Central memory CD4-positive, alpha-beta T cell (primary cell): ENCODE results near the gene RP9.

ENCODE experiments used
- DNase-seq: peaks from one replicate; pipeline ENCODE4 v3.0.0; 2022

Gene RP9

DNA sequence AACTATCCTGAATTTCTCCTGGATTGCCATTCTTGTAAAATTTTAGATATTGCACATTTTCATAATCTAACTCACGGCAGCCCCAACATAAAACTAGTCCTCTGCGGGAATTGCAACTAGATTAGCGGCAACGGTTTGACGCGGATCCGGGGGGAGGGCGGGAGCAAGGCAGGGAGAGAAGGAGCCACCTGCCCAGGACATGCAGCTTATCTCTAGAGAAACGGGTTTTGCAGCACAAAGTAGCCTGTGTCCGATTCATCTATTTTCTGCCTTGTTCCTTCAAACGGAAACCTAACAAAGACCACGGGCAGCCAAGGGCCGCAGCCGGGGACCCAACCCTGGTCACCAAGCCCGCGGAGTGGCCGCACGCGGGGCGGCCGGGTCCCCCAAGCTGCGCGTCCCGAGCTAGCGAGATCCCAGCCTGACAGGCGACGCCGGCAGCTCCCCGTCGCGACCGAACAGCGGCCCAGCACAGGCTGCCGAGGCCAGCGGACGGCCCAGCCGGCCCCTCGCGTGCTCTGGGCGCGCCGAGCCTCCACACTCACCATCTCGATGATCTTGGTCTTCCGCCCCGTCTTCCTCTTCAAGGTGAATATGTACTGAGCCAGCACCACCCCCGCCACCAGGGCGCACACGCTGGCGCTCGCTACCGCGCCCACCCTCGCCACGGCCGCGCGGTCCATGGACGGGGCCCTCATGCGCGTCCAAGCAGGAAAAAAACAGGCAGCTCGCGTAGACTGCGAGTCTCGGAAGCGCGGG is 47.0 kb downstream of the RP9 start, which contains the start of gene NT5C3A:
Gene NT5C3A, minus strand, starts transcription at position 754 of the 759 bp plus-strand sequence. Its CDS starts 71 bp downstream, at position 683.
- peak; percentile 10 for DNase-seq

DNA sequence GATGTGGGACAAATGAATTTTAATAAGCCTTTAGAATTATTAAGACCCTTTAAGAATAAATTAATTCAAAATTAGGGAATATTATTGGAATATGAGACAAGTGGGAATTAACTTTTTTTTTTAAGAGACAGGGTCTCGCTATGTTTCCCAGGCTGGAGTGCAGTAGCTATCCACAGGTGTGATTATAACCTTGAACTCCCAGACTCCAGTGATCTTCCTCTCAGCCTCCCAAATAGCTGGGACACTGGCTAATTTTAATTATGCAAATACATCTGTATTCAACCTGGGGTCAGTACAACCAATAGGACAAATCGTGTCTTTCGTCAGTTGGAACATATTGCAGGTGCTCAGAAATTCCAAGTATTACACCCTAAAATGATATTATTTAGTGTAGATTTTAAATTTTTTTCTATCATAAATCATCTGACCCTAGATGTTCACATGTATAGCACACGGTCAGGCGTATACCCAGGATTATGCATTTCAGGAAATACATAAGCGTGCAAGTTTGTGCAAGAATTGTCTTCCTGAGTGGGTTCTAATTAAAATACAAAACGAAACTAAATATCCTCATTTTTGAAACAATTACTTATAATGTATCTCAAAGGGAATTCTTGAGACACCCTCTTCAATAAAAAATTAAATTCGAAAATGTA is 47.8 kb downstream of the RP9 start:
- DNase-seq: no peak

DNA sequence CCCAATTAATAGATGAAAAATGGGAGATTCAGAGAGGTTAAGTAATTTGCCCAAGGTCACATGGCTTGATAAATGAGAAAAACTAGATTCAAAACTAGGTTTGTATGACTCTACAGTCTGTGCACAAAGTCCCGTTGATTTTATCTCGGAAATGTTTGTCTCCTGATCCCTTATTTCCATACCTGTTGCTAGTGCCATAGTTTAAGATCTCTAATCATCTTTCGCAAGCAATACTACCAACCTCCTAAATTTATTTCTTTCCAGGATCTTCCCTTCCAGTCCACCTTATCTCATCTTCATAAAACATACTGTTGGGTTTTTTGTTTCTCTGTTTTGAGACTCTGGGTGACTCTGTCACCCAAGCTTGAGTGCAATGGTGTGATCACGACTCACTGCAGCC is 49.6 kb downstream of the RP9 start:
- no peak for DNase-seq

DNA sequence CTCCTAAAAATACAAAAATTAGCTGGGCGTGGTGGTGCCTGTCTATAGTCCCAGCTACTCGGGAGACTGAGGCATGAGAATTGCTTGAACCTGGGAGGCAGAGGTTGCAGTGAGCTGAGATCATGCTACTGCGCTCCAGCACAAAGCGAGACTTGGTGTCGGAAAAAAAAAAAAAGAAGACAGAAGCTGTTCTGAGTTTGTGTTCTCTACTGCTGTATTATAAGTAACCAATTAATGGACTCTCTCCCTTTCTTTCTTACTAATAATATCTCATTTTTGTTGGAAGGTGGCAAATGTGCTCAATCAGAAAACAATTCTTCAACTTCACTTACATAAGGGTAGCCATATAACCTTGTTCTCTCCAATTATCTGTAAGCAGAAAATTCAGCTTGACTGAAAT is 54.0 kb downstream of the RP9 start:
- DNase-seq: no peak

DNA sequence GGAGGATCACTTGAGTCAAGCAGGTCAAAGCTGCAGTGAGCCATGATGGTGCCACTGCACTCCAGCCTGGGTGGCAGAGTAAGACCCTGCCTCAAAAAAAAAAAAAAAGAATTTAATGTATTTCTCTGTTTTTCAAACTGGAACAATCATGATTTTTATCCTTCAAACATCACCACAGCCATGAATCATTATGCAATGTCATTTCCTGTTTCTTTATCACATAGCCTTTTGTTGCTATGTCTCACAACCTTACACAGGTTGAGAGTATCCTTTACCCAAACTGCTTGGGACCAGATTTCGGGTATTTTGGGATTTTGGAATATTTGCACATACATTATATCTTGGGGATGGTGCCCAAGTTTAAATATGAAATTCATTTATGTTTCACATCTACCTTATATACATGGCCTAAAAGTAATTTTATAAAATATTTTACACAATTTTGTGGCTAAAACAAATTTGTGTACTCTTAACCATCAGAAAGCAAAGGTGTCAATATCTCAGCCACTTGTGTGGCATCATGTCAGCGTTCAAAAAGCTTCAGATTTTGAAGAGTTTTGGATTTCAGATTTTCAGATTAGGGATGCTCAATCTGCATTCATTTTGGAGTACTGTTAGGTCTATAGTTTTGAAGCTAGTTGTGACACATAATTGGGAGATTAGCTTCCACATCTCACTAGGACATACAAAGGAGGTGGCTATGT is 54.8 kb downstream of the RP9 start:
- DNase-seq: peak; percentile 13

DNA sequence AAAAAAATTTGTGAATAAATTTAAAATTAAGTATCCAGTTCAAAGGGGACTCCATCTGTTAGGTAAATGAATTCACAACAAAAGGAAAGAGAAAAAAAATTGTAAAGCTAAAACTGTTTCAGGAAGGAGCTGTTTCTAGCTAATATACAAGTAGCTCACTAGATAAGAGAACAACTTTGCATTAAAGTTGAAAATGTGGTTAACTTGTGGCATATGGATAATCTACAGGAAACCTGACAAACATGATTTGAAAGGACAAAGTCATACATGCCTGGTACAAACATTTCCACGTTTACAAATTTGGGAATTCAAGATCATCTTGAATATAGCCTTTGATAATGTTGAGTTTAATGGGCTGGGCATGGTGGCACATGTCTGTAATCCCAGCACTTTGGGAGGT is 55.5 kb downstream of the RP9 start:
- no peak for DNase-seq

DNA sequence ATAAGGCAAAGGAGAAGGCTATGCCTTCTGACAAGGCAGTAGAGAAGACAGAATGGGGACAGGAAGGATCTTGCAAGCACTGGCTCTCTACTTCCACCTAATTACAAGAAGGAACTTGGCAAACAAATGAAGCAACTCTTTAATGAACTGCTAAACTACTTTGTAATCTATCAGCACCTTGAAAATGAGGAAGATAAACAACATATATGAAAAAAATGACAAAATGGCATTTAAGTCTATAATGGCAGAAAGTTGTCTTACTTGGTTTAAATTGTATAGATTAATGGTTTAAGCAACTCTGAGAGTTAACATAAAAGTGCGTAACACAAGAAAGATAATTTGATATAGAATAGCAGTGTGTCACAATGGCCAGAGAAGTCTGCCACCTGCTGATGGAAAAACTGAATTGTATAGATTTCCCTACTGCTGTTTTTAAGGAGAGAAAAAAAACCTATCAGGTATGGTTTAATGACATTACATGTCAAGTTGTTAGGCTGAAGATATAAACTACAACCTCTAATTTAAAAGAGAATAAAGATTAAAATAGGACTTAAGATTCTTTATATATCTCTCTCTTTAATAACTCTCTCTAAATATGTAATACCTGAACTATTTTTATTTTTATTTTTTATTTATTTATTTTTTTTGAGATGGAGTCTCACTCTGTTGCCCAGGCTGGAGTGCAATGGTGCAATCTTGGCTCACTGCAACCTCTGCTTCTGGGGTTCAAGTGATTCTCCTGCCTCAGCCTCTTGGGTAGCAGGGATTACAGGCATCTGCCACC is 58.5 kb downstream of the RP9 start:
- DNase-seq: peak; percentile 49

DNA sequence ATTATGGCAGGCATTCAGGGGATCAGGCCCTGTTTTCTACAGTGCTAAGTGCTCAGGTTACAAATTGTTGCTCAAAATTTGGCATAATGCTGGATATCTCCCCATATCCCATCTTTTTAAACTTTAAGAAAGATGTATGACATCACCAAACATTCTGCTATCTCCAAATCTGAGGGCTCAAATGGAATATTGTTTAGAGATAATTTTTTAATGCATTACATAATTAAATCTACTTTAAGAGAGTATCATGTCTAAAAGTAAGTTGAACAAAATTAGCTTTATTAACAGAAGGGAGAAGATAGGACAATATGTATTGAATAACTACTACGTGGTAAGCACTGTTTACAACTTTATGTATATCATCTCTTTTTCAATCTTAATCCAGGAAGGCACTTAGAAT is 60.5 kb downstream of the RP9 start:
- DNase-seq: no peak

DNA sequence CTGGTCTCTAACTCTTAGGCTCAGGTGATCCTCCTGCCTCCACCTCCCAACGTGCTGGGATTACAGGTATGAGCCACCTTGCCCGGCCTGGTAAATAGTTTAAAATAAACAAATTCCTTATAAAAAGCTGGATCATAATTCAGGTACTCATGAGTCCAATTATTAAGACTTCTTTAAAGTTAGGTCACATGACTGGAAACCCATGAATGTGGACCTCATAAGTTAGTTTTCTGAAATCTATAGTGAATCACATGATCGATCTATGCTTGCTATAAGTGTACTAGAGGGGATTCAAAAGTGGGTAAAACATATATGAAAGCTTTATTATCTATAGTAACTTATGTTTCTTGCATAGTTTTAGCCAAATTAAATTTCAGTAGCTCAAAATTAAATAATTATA is 60.9 kb downstream of the RP9 start:
- no peak for DNase-seq

DNA sequence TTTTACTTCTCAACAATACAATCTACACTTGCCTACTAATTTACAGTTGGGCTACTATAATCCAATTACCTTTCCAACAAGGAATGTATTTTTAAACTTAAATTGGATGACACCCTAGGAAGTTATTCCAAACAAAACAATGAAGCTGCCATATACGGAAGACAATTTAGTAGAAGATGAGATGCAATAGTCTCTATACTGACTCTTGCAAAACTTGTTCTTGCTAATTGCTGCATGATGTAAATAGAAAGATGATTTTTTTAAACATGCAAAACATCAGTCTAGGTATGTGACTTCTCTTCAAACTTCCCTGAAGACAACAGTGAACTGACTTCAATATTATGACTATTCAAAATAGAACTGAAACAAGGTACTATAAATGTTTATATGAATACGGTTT is 64.2 kb downstream of the RP9 start:
- DNase-seq: no peak
